ENCODE measurements around the gene RNF220. TPM values are rescaled to one million over a fixed set of nuclear protein-coding genes. Genes with fewer than 3 reads are reported as not detected.

The RNF220 gene
- polyA plus RNA-seq, 1 donor from 2014 or later, result 142 TPM

DNA sequence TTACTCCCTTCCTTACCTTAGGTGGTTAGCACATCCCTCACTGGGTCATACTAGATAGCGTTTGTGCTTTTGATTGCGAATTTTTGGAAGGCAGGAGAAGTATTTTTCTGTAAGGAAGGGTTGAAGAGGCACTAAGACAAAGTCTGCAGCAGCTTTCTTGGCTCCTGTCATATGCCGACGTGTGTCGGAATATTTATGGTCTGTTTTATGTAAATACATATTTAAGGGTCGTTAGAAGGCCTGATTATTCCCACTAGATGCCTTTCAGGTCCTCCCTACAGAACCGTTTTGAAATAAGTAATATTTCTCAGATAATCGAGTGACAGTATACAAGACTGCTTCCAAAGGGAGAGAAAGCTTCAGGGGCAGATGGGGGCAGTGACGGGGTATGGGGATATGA lies 10.0 kb downstream of the RNF220 start:
- Histone ChIP-seq H4K20me1 (ENCODE audit: insufficient read depth) (no peaks in the 10 kb centered on the region), H3K9ac (ENCODE audit: low read length) (no peak overlapping the region), H3K27ac (ENCODE audit: low read length) (no peak overlapping the region), H3K79me2 (replicated peaks; ENCODE audit: insufficient read depth, low read length) (no peaks in the 10 kb centered on the region), H3K9me3 (ENCODE audit: low read length) (no peaks in the 10 kb centered on the region), H3F3A (ENCODE audit: insufficient read depth, low read length, poor library complexity, severe bottlenecking) (peaks cover 3% of the 10 kb centered on the region), H3K27me3 (ENCODE audit: insufficient read depth, low read depth, low read length) (peaks cover 98% of the 10 kb centered on the region), H3K4me3 (ENCODE audit: low read length) (no peak overlapping the region), H2AFZ (ENCODE audit: low read depth, low read length) (no peak overlapping the region), H3K4me2 (ENCODE audit: low read length) (no peak overlapping the region), H3K36me3 (ENCODE audit: insufficient read depth, low read length) (no peaks in the 10 kb centered on the region), H3K9me2 (ENCODE audit: insufficient read depth, low read length) (no peaks in the 10 kb centered on the region)
- no peak for TF ChIP-seq RAD21 (conservative IDR thresholded peaks at IDR 0.05)
- TF ChIP-seq SMC3 (conservative IDR thresholded peaks at IDR 0.05; ENCODE audit: poor library complexity), result no peak
- TF ChIP-seq REST (IDR thresholded peaks at IDR 0.05; ENCODE audit: borderline replicate concordance), result no peak
- TF ChIP-seq CTCF (IDR thresholded peaks at IDR 0.05; ENCODE audit: poor library complexity, severe bottlenecking), result no peak
- no peak for TF ChIP-seq TAF1 (IDR thresholded peaks at IDR 0.05; ENCODE audit: low read depth)
- TF ChIP-seq EP300 (conservative IDR thresholded peaks at IDR 0.05; ENCODE audit: poor library complexity, severe bottlenecking), result no peak
- no peak for TF ChIP-seq EZH2 (IDR thresholded peaks at IDR 0.05; ENCODE audit: borderline replicate concordance, insufficient read depth, low read length, poor library complexity, severe bottlenecking)
- TF ChIP-seq POLR2AphosphoS5 (IDR thresholded peaks at IDR 0.05), result no peak
- TF ChIP-seq MXI1 (conservative IDR thresholded peaks at IDR 0.05; ENCODE audit: poor library complexity, severe bottlenecking), result no peak

DNA sequence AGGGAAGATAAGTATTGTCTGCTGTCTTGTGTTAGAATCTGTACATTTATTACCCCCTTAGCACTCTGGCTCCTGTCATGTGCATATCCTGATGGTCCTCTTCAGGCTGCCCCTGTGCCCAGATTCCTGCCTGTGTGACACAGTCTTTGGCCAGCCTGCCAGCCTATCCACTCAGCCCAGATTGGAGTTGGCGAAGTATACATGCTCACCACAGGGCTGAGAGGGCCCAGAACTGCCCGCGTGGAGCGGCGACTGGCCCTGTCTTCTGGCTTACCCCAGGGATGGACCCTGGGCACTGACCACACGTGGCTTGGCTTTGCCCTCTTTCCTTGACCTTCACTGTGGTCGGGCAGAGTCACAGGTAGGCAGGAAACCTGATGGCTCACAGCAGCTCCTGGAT lies 11.4 kb downstream of the RNF220 start:
- peaks cover 95% of the 10 kb centered on the region for H3K27me3 ChIP-seq (ENCODE audit: insufficient read depth, low read depth, low read length)
- no peak overlapping the region for H3K27ac ChIP-seq (ENCODE audit: low read length)
- H3K4me2 ChIP-seq (ENCODE audit: low read length), result no peak overlapping the region

More for the DNA sequence above, 11.4 kb downstream of the RNF220 start:
- Histone ChIP-seq H3K9me3 (ENCODE audit: low read length) (no peaks in the 10 kb centered on the region), H4K20me1 (ENCODE audit: insufficient read depth) (no peaks in the 10 kb centered on the region), H3K9ac (ENCODE audit: low read length) (no peak overlapping the region), H2AFZ (ENCODE audit: low read depth, low read length) (no peak overlapping the region), H3K9me2 (ENCODE audit: insufficient read depth, low read length) (no peaks in the 10 kb centered on the region), H3K36me3 (ENCODE audit: insufficient read depth, low read length) (no peaks in the 10 kb centered on the region), H3F3A (ENCODE audit: insufficient read depth, low read length, poor library complexity, severe bottlenecking) (peaks cover 3% of the 10 kb centered on the region), H3K4me3 (ENCODE audit: low read length) (no peak overlapping the region), H3K79me2 (replicated peaks; ENCODE audit: insufficient read depth, low read length) (no peaks in the 10 kb centered on the region)
- TF ChIP-seq SMC3 (conservative IDR thresholded peaks at IDR 0.05; ENCODE audit: poor library complexity) (no peak), REST (IDR thresholded peaks at IDR 0.05; ENCODE audit: borderline replicate concordance) (no peak)
